ENCODE measurements around the gene RRAGA. TPM values are rescaled to one million over a fixed set of nuclear protein-coding genes. Genes with fewer than 3 reads are reported as not detected.

Gene RRAGA
- total RNA-seq, 1 experiment from 2014 or later = 40.6 TPM

DNA sequence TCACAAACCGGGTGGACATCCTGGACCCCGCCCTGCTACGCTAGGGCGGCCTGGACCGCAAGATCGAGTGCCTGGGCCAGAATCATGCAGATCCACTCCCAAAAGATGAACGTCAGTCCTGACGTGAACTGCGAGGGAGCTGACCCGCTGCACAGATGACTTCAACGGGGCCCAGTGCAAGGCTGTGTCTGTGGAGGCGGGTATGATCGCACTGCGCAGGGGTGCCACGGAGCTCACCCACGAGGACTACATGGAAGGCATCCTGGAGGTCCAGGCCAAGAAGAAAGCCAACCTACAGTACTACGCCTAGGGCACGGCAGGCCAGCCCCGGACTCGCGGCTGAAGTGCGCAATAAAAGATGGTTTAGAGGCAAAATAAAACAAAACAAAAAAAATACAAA, 21.4 kb upstream of the RRAGA start:
- TF ChIP-seq, protein P1, sequence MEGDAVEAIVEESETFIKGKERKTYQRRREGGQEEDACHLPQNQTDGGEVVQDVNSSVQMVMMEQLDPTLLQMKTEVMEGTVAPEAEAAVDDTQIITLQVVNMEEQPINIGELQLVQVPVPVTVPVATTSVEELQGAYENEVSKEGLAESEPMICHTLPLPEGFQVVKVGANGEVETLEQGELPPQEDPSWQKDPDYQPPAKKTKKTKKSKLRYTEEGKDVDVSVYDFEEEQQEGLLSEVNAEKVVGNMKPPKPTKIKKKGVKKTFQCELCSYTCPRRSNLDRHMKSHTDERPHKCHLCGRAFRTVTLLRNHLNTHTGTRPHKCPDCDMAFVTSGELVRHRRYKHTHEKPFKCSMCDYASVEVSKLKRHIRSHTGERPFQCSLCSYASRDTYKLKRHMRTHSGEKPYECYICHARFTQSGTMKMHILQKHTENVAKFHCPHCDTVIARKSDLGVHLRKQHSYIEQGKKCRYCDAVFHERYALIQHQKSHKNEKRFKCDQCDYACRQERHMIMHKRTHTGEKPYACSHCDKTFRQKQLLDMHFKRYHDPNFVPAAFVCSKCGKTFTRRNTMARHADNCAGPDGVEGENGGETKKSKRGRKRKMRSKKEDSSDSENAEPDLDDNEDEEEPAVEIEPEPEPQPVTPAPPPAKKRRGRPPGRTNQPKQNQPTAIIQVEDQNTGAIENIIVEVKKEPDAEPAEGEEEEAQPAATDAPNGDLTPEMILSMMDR (IDR thresholded peaks at IDR 0.05; ENCODE audit: unreplicated experiment) = no peak
- peaks cover 15% of the 10 kb centered on the region for H3K27me3 Mint-ChIP-seq (ENCODE audit: unreplicated experiment)
- CTCF ChIA-PET = no interaction called here
- H3K4me1 Mint-ChIP-seq (ENCODE audit: low read depth, unreplicated experiment) = no peaks in the 10 kb centered on the region
- no peak for DNase-seq
- H3K4me3 Mint-ChIP-seq (ENCODE audit: low read depth, unreplicated experiment) = no peak overlapping the region
- intact Hi-C loops (cut with micrococcal nuclease; ENCODE audit: unreplicated experiment) = loop anchor here (5.0 kb wide), 2 partner anchors 1216 to 1496 kb away; no protein-coding TSS in a partner anchor
- BruUV-seq (replicated peaks) = no TSS peak
- no peaks in the 10 kb centered on the region for H3K36me3 Mint-ChIP-seq (ENCODE audit: insufficient read depth, unreplicated experiment)
- no peak overlapping the region for H3K27ac Mint-ChIP-seq (ENCODE audit: unreplicated experiment)
- no peaks in the 10 kb centered on the region for H3K9me3 Mint-ChIP-seq (ENCODE audit: low read depth, unreplicated experiment)

GRCh38 chr9:19028835-19029451, 20.3 kb upstream of the RRAGA start:
- no peak overlapping the region for H3K27ac Mint-ChIP-seq (ENCODE audit: unreplicated experiment)
- H3K9me3 Mint-ChIP-seq (ENCODE audit: low read depth, unreplicated experiment) = no peaks in the 10 kb centered on the region
- no peak overlapping the region for H3K4me3 Mint-ChIP-seq (ENCODE audit: low read depth, unreplicated experiment)
- intact Hi-C loops (cut with micrococcal nuclease; ENCODE audit: unreplicated experiment) = loop anchor here (5.0 kb wide), 2 partner anchors 1217 to 1497 kb away; no protein-coding TSS in a partner anchor
- peak; percentile 42 for DNase-seq
- H3K27me3 Mint-ChIP-seq (ENCODE audit: unreplicated experiment) = peaks cover 15% of the 10 kb centered on the region
- TF ChIP-seq, protein P1 (IDR thresholded peaks at IDR 0.05; ENCODE audit: unreplicated experiment) = peak; percentile 40
- no peaks in the 10 kb centered on the region for H3K36me3 Mint-ChIP-seq (ENCODE audit: insufficient read depth, unreplicated experiment)
- no peaks in the 10 kb centered on the region for H3K4me1 Mint-ChIP-seq (ENCODE audit: low read depth, unreplicated experiment)
- no TSS peak for BruUV-seq (replicated peaks)
- CTCF ChIA-PET = no interaction called here

DNA sequence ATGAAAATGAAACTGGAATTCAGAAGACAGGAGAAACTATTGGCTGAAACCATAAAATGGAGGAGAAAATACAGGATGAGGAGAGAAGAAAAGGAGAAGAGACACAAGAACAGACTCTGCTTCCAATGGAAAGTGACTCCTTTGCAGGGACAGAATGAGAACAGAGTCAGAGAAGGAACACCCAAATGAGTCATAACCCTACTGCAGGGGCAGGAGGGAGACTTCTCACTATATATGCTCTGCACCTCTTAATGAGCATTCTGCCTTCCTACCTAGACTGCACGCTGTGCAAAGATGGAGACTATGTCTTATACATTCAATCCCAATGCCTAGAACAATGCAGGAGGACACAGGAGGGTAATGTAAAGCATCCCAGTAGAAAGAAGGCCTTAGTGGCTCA, 18.3 kb upstream of the RRAGA start:
- intact Hi-C loops (cut with micrococcal nuclease; ENCODE audit: unreplicated experiment) = no loop called here
- peaks cover 15% of the 10 kb centered on the region for H3K27me3 Mint-ChIP-seq (ENCODE audit: unreplicated experiment)
- no TSS peak for BruUV-seq (replicated peaks)
- H3K4me1 Mint-ChIP-seq (ENCODE audit: low read depth, unreplicated experiment) = no peaks in the 10 kb centered on the region
- no peak overlapping the region for H3K27ac Mint-ChIP-seq (ENCODE audit: unreplicated experiment)
- H3K36me3 Mint-ChIP-seq (ENCODE audit: insufficient read depth, unreplicated experiment) = no peaks in the 10 kb centered on the region
- TF ChIP-seq, protein P1 (IDR thresholded peaks at IDR 0.05; ENCODE audit: unreplicated experiment) = no peak
- no peaks in the 10 kb centered on the region for H3K9me3 Mint-ChIP-seq (ENCODE audit: low read depth, unreplicated experiment)
- CTCF ChIA-PET = no interaction called here
- no peak overlapping the region for H3K4me3 Mint-ChIP-seq (ENCODE audit: low read depth, unreplicated experiment)
- no peak for DNase-seq

DNA sequence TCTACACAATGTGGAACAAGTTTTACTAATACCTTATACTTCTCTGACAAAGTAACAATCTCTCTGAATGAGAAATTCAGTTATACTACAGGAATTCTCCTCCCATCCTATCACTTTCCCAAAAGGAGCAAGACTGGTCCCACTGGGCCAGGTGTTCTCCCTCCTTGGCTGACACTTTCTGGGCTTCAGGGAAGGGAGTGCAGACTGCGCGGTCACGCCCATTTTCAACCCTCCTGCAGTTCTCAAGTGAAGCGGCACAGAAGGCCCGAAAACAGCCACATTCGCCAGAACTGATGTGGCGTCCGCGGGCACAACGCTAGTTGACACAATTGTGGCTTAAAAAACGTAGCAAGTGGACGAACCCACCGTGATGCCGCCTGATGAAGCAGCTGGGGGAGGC, 16.8 kb upstream of the RRAGA start:
- TF ChIP-seq, protein P1 (IDR thresholded peaks at IDR 0.05; ENCODE audit: unreplicated experiment) = no peak
- no peak for DNase-seq
- H3K4me1 Mint-ChIP-seq (ENCODE audit: low read depth, unreplicated experiment) = no peaks in the 10 kb centered on the region
- H3K27me3 Mint-ChIP-seq (ENCODE audit: unreplicated experiment) = peaks cover 15% of the 10 kb centered on the region
- H3K27ac Mint-ChIP-seq (ENCODE audit: unreplicated experiment) = no peak overlapping the region
- H3K9me3 Mint-ChIP-seq (ENCODE audit: low read depth, unreplicated experiment) = no peaks in the 10 kb centered on the region
- H3K4me3 Mint-ChIP-seq (ENCODE audit: low read depth, unreplicated experiment) = no peak overlapping the region
- intact Hi-C loops (cut with micrococcal nuclease; ENCODE audit: unreplicated experiment) = no loop called here
- no TSS peak for BruUV-seq (replicated peaks)
- CTCF ChIA-PET = no interaction called here
- H3K36me3 Mint-ChIP-seq (ENCODE audit: insufficient read depth, unreplicated experiment) = no peaks in the 10 kb centered on the region
